ENCODE measurements around the gene LYRM4. TPM values are rescaled to one million over a fixed set of nuclear protein-coding genes. Genes with fewer than 3 reads are reported as not detected.

Gene LYRM4
- polyA plus RNA-seq, 1 donor from 2014 or later = 29.3 TPM

- H3K27me3 ChIP-seq (ENCODE audit: insufficient read depth, low read depth, low read length) = no peaks in the 10 kb centered on the region
- no peak for TF ChIP-seq REST (IDR thresholded peaks at IDR 0.05; ENCODE audit: borderline replicate concordance)
- no peak for TF ChIP-seq POLR2AphosphoS5 (IDR thresholded peaks at IDR 0.05)
- TF ChIP-seq SMC3 (conservative IDR thresholded peaks at IDR 0.05; ENCODE audit: poor library complexity) = no peak
- no peak for TF ChIP-seq RAD21 (conservative IDR thresholded peaks at IDR 0.05)
- no peak for TF ChIP-seq EP300 (conservative IDR thresholded peaks at IDR 0.05; ENCODE audit: poor library complexity, severe bottlenecking)
- H3K4me3 ChIP-seq (ENCODE audit: low read length) = no peak overlapping the region
- no peak overlapping the region for H3K9ac ChIP-seq (ENCODE audit: low read length)
- no peak overlapping the region for H2AFZ ChIP-seq (ENCODE audit: low read depth, low read length)
- H3K36me3 ChIP-seq (ENCODE audit: insufficient read depth, low read length) = no peaks in the 10 kb centered on the region
- no peaks in the 10 kb centered on the region for H3F3A ChIP-seq (ENCODE audit: insufficient read depth, low read length, poor library complexity, severe bottlenecking)
- H3K27ac ChIP-seq (ENCODE audit: low read length) = no peak overlapping the region
- H3K9me2 ChIP-seq (ENCODE audit: insufficient read depth, low read length) = no peaks in the 10 kb centered on the region
- no peaks in the 10 kb centered on the region for H4K20me1 ChIP-seq (ENCODE audit: insufficient read depth)
- no peaks in the 10 kb centered on the region for H3K79me2 ChIP-seq (replicated peaks; ENCODE audit: insufficient read depth, low read length)
- H3K4me2 ChIP-seq (ENCODE audit: low read length) = no peak overlapping the region
- H3K9me3 ChIP-seq (ENCODE audit: low read length) = no peaks in the 10 kb centered on the region
Measured at GRCh38 chr6:5199702-5200101, 61.0 kb downstream of the LYRM4 start.

GRCh38 chr6:5199283-5199682, 61.5 kb downstream of the LYRM4 start:
- H3K4me3 ChIP-seq (ENCODE audit: low read length) = no peak overlapping the region
- H3K79me2 ChIP-seq (replicated peaks; ENCODE audit: insufficient read depth, low read length) = no peaks in the 10 kb centered on the region
- TF ChIP-seq POLR2AphosphoS5 (IDR thresholded peaks at IDR 0.05) (no peak), CTCF (IDR thresholded peaks at IDR 0.05; ENCODE audit: poor library complexity, severe bottlenecking) (no peak), EP300 (conservative IDR thresholded peaks at IDR 0.05; ENCODE audit: poor library complexity, severe bottlenecking) (no peak), EZH2 (IDR thresholded peaks at IDR 0.05; ENCODE audit: borderline replicate concordance, insufficient read depth, low read length, poor library complexity, severe bottlenecking) (no peak), REST (IDR thresholded peaks at IDR 0.05; ENCODE audit: borderline replicate concordance) (no peak), SMC3 (conservative IDR thresholded peaks at IDR 0.05; ENCODE audit: poor library complexity) (no peak), TAF1 (IDR thresholded peaks at IDR 0.05; ENCODE audit: low read depth) (no peak), RAD21 (conservative IDR thresholded peaks at IDR 0.05) (no peak), MXI1 (conservative IDR thresholded peaks at IDR 0.05; ENCODE audit: poor library complexity, severe bottlenecking) (no peak)

More at GRCh38 chr6:5199283-5199682, 61.5 kb downstream of the LYRM4 start:
- H3K9me2 ChIP-seq (ENCODE audit: insufficient read depth, low read length) = no peaks in the 10 kb centered on the region
- H3K27ac ChIP-seq (ENCODE audit: low read length) = no peak overlapping the region
- H2AFZ ChIP-seq (ENCODE audit: low read depth, low read length) = no peak overlapping the region
- no peaks in the 10 kb centered on the region for H3K36me3 ChIP-seq (ENCODE audit: insufficient read depth, low read length)
- no peak overlapping the region for H3K4me2 ChIP-seq (ENCODE audit: low read length)
- no peaks in the 10 kb centered on the region for H3K9me3 ChIP-seq (ENCODE audit: low read length)
- no peaks in the 10 kb centered on the region for H3F3A ChIP-seq (ENCODE audit: insufficient read depth, low read length, poor library complexity, severe bottlenecking)
- no peaks in the 10 kb centered on the region for H4K20me1 ChIP-seq (ENCODE audit: insufficient read depth)
- H3K9ac ChIP-seq (ENCODE audit: low read length) = no peak overlapping the region
- no peaks in the 10 kb centered on the region for H3K27me3 ChIP-seq (ENCODE audit: insufficient read depth, low read depth, low read length)

Measured in neural cell (in vitro differentiated cells).